ENCODE results near the gene CYP4V2. TPM values are rescaled to one million over a fixed set of nuclear protein-coding genes. Genes with fewer than 3 reads are reported as not detected.

Gene CYP4V2
- total and polyA plus RNA-seq, 11 donors = 14.4 to 44.6 (median 26.0) TPM

DNA sequence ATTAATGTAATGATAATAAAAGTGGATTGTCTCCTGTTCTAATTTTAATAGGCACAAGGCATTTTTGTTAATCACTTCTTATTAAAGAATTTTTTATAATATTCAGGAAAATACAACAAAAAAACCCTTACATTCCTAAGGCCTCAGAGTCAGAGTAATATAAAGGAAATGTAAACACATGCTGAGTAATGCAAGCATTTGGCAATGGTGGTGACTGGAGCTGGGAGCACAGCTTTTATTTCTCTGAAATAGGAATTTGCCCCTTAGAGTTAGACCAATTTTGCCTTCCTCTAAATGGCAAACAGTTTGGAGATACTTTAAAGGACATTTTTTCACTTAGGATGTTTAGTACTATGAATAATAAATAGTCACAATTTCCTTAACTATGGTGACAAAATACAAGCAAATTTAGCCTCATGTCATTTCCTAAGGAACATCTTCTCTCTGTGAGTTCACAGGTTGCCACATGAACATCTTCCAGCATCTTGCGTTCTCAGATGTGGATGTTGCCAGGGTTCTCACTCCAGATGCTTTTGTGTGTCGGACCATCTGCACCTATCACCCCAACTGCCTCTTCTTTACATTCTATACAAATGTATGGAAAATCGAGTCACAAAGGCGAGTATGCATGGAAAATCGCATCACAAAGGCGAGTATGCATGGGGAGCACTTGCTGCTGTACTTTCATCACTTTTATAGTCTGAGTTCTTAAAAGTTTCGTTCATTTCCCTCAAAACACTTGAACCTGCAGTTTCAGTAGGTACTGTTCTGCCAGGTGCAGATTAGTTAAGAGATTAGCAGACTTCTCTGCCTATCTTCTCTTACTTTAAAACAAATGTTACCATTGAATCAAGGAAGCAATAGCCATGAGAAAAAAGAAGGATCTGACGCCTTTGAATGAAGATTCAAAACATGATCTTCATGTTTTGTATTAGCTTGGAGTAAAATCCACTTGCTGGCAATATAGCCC is 58.7 kb downstream of the CYP4V2 start:
- H3K4me3 ChIP-seq = no peak overlapping the region
- no peaks in the 10 kb centered on the region for H3K9me3 ChIP-seq
- intact Hi-C loops (cut with DNase I) = no loop called here
- H3K4me1 ChIP-seq = no peaks in the 10 kb centered on the region
- DNase-seq = no peak
- WGBS, 4 donors = 58 to 61% (median 59%) methylated on average over 8 of the region's 8 CpGs
- TF ChIP-seq, protein P1, sequence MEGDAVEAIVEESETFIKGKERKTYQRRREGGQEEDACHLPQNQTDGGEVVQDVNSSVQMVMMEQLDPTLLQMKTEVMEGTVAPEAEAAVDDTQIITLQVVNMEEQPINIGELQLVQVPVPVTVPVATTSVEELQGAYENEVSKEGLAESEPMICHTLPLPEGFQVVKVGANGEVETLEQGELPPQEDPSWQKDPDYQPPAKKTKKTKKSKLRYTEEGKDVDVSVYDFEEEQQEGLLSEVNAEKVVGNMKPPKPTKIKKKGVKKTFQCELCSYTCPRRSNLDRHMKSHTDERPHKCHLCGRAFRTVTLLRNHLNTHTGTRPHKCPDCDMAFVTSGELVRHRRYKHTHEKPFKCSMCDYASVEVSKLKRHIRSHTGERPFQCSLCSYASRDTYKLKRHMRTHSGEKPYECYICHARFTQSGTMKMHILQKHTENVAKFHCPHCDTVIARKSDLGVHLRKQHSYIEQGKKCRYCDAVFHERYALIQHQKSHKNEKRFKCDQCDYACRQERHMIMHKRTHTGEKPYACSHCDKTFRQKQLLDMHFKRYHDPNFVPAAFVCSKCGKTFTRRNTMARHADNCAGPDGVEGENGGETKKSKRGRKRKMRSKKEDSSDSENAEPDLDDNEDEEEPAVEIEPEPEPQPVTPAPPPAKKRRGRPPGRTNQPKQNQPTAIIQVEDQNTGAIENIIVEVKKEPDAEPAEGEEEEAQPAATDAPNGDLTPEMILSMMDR (IDR thresholded peaks at IDR 0.05) = no peak
- TF ChIP-seq POLR2A (IDR thresholded peaks at IDR 0.05) = no peak
- H3K27me3 ChIP-seq = no peaks in the 10 kb centered on the region
- H3K36me3 ChIP-seq = peaks cover 0 to 41% (median 0%) of the 10 kb centered on the region in 9 donors
- H3K27ac ChIP-seq = no peak overlapping the region
- no peak for ATAC-seq

DNA sequence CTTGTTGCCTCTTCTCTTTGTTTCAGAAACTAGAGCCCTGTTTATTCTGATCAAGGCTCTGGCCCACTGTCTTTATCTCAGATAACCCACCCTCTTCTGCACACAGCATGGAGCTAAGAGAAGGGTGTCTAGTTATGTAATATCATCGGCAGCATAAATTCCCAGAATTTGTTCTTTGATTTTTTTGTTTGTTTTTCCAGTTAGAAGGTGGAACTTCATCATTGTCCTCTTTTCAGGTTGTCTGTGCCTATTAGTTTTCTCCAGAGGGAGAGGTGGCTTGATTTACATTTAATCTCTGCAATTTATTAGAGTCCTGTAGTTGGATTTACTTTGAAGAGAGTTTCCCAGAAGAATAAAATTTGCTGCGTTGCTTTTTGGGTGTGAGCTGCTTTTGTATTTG is 59.4 kb downstream of the CYP4V2 start:
- TF ChIP-seq, protein P1 (IDR thresholded peaks at IDR 0.05) = no peak
- no peak for TF ChIP-seq POLR2A (IDR thresholded peaks at IDR 0.05)
- H3K36me3 ChIP-seq = peaks cover 0 to 46% (median 0%) of the 10 kb centered on the region in 9 donors
- DNase-seq (no peak), ATAC-seq (no peak)
- H3K9me3 ChIP-seq = no peaks in the 10 kb centered on the region
- H3K27me3 ChIP-seq = no peaks in the 10 kb centered on the region
- no peak overlapping the region for H3K27ac ChIP-seq
- no peak overlapping the region for H3K4me3 ChIP-seq
- 49 to 59% (median 52%) methylated on average over 2 of the region's 2 CpGs for WGBS, 4 donors
- intact Hi-C loops (cut with DNase I) = no loop called here
- no peaks in the 10 kb centered on the region for H3K4me1 ChIP-seq

DNA sequence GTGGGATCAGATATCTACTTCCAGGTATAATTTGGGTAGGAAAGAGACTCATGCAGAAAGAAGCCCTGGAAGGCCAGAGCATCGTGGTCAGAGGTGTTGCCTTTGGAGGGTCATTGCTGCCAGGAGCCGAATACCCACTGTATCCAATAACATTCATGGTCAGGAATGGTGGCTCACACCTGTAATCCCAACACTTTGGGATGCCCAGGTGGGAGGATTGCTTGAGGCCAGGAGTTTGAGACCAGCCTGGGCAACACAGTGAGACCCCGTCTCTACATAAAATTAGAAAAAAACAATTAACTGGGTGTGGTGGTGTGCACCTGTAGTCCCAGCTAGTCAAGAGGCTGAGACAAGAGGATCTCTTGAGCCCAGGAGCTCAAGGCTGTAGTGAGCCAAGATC is 63.8 kb downstream of the CYP4V2 start:
- WGBS, 4 donors = 80 to 94% (median 86%) methylated on average over 3 of the region's 3 CpGs
- TF ChIP-seq POLR2A (IDR thresholded peaks at IDR 0.05) = no peak
- TF ChIP-seq, protein P1 (IDR thresholded peaks at IDR 0.05) = no peak
- Histone ChIP-seq H3K4me3 (no peak overlapping the region), H3K4me1 (no peaks in the 10 kb centered on the region), H3K9me3 (no peaks in the 10 kb centered on the region), H3K36me3 (peaks cover 0 to 70% (median 0%) of the 10 kb centered on the region in 9 donors), H3K27ac (no peak overlapping the region), H3K27me3 (no peaks in the 10 kb centered on the region)
- intact Hi-C loops (cut with DNase I) = no loop called here
- DNase-seq (no peak), ATAC-seq (no peak)

DNA sequence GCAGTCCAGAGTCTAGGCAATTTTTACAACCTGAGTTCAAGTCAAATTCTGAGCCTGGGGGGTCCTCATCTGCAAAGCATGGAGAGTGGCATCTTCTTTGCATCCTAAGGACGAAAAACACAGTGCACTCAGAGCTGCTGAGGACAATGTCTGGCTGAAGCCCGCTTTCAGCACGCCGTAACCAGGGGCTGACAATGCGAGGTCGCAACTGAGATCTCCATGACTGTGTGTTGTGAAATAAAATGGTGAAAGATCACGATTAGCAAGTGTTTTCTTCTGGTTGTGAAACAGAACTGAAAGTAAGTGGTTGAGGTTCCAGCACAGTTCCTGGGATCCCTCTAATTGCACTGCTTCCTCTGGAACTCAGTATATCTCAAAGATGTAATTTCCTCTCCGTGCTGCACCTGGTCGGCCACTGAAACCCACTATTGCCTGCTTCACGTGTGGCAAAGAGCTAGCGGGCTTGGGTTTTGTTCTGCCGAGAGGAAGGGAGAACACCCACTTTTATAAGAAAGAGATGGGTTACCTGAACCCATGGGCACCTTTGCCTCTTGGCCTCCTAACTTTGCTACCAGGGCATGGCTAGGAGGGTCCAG is 66.9 kb downstream of the CYP4V2 start:
- Histone ChIP-seq H3K27me3 (no peaks in the 10 kb centered on the region), H3K4me3 (no peak overlapping the region), H3K36me3 (peaks cover 0 to 43% (median 0%) of the 10 kb centered on the region in 9 donors), H3K4me1 (peaks cover 0 to 6% (median 0%) of the 10 kb centered on the region in 12 donors), H3K27ac (no peak overlapping the region), H3K9me3 (no peaks in the 10 kb centered on the region)
- WGBS, 4 donors = 88 to 92% (median 90%) methylated on average over 12 of the region's 12 CpGs
- TF ChIP-seq, protein P1 (IDR thresholded peaks at IDR 0.05) = no peak
- ATAC-seq (no peak), DNase-seq (no peak)
- intact Hi-C loops (cut with DNase I) = no loop called here

Data from heart left ventricle (tissue), 16 donors.